LHCN-M2 (cell line): Measurements from ENCODE around the gene CARD16. TPM values are rescaled to one million over a fixed set of nuclear protein-coding genes. Genes with fewer than 3 reads are reported as not detected.
"Not testable (repeated sequence)": the region's sequence is repeated elsewhere in the genome, so short reads cannot be mapped to it uniquely, and the experiment has no call there.

Experiments
- DNase-seq: peaks from one replicate; pipeline ENCODE4 v3.0.0-alpha.2; 2012; ENCODE audit warnings: low read depth
- total RNA-seq: library from RNA; depleted of rRNA; stranded (reverse); fragments of >200 nt; gene quantifications from 2 replicates; pipeline ENCODE4 v1.2.3, GENCODE V29; 2014

CARD16 gene
- total RNA-seq, 1 experiment from 2014 or later = not detected

- no peak for DNase-seq
Observed at GRCh38 chr11:105051559-105051958, 6.4 kb upstream of the CARD16 start.

- no peak for DNase-seq
Observed at GRCh38 chr11:105049481-105049880, 4.3 kb upstream of the CARD16 start.

- DNase-seq = peak; percentile 97
Observed at GRCh38 chr11:105046898-105047579, 1.9 kb upstream of the CARD16 start.

- no peak for DNase-seq
Observed at GRCh38 chr11:105045676-105046296, 651 bp upstream of the CARD16 start.

- no peak for DNase-seq
Observed at GRCh38 chr11:105042178-105042577, 3.0 kb downstream of the CARD16 start.

GRCh38 chr11:105040703-105041102 is 4.4 kb downstream of the CARD16 start:
- DNase-seq = no peak

GRCh38 chr11:105034813-105035620 is 10.1 kb downstream of the CARD16 start, which contains the start of gene CASP1:
Gene CASP1, minus strand, starts transcription at chr11:105035144. Its CDS starts 31 bp downstream, at chr11:105035113.
- peak; percentile 64 for DNase-seq

GRCh38 chr11:105034388-105034787 is 10.7 kb downstream of the CARD16 start:
- DNase-seq = not testable (repeated sequence)

GRCh38 chr11:105033781-105034180 is 11.4 kb downstream of the CARD16 start:
- no peak for DNase-seq

GRCh38 chr11:105033343-105033742 is 11.8 kb downstream of the CARD16 start:
- no peak for DNase-seq

GRCh38 chr11:105032495-105032894 is 12.6 kb downstream of the CARD16 start:
- DNase-seq = no peak

- no peak for DNase-seq
Observed at GRCh38 chr11:105027678-105028077, 17.5 kb downstream of the CARD16 start.

GRCh38 chr11:105024394-105024793 is 20.7 kb downstream of the CARD16 start:
- DNase-seq = no peak

GRCh38 chr11:105023003-105023402 is 22.1 kb downstream of the CARD16 start, which contains the start of gene CASP5:
Gene CASP5, minus strand, starts transcription at chr11:105023168. Its CDS starts 32 bp downstream, at chr11:105023136.
- DNase-seq = no peak

- no peak for DNase-seq
Observed at GRCh38 chr11:105022527-105022926, 22.6 kb downstream of the CARD16 start.

GRCh38 chr11:105007463-105007862 is 37.7 kb downstream of the CARD16 start:
- no peak for DNase-seq

- no peak for DNase-seq
Observed at GRCh38 chr11:105005451-105005845, 39.7 kb downstream of the CARD16 start.

- DNase-seq = no peak
Observed at GRCh38 chr11:105004021-105004420, 41.1 kb downstream of the CARD16 start.

- DNase-seq = no peak
Observed at GRCh38 chr11:105003151-105003550, 42.0 kb downstream of the CARD16 start.

- DNase-seq = no peak
Observed at GRCh38 chr11:105000797-105001196, 44.3 kb downstream of the CARD16 start.

GRCh38 chr11:105000167-105000566 is 45.0 kb downstream of the CARD16 start:
- DNase-seq = peak; percentile 16

- no peak for DNase-seq
Observed at GRCh38 chr11:104999721-105000120, 45.4 kb downstream of the CARD16 start.
